Measurements from ENCODE around the gene ADGRG6.
"Not testable (repeated sequence)": the region's sequence is repeated elsewhere in the genome, so short reads cannot be mapped to it uniquely, and the experiment has no call there.

ADGRG6 gene

DNA sequence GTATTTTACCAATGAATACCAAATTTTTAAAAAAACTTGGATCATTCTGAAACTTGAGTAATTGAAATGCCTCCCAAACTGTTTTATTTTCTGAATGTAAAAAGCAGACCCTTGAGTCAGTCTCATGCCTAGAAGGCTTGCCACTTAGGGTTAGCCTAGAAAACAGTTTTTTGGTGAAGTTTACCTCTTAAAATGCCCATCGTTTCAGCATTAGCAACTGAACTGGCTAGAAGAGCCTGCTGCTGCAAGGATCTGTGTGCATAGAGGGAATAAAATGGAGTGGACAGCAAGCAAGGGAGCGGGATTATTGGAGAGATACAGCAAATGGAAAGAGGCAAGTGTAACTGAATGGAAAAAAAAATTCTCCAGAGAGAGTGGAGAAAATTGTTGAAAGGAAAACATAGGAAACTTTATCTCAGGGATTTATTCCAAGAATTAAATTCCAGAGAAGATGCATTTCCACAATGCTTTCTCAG, 40.1 kb downstream of the ADGRG6 start:
- no peak for FAIRE-seq
- TF ChIP-seq, protein P1, sequence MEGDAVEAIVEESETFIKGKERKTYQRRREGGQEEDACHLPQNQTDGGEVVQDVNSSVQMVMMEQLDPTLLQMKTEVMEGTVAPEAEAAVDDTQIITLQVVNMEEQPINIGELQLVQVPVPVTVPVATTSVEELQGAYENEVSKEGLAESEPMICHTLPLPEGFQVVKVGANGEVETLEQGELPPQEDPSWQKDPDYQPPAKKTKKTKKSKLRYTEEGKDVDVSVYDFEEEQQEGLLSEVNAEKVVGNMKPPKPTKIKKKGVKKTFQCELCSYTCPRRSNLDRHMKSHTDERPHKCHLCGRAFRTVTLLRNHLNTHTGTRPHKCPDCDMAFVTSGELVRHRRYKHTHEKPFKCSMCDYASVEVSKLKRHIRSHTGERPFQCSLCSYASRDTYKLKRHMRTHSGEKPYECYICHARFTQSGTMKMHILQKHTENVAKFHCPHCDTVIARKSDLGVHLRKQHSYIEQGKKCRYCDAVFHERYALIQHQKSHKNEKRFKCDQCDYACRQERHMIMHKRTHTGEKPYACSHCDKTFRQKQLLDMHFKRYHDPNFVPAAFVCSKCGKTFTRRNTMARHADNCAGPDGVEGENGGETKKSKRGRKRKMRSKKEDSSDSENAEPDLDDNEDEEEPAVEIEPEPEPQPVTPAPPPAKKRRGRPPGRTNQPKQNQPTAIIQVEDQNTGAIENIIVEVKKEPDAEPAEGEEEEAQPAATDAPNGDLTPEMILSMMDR (IDR thresholded peaks at IDR 0.05; ENCODE audit: insufficient read depth, missing control alignments) = no peak
- no peak for DNase-seq (ENCODE audit: insufficient read length, low spot score)

DNA sequence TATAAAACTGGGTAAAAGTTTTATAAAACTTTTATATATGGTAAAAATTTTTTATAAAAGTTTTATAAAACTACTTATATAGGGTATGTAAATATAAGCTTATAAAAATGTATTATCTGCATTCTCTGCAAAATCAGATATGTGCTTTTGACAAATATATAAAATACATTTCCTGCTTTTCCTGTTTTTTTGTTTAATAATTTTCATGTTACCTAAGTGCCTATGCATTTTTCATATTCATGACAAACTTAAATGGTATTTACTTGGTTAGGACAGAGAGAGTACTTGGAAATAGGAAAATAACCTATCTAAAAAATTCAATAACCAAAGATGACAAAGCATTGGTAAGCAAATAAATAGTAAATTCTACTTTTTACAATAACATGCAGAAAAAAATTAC, 41.2 kb downstream of the ADGRG6 start:
- FAIRE-seq (no peak), DNase-seq (ENCODE audit: insufficient read length, low spot score) (no peak)
- TF ChIP-seq, protein P1 (IDR thresholded peaks at IDR 0.05; ENCODE audit: insufficient read depth, missing control alignments) = no peak

DNA sequence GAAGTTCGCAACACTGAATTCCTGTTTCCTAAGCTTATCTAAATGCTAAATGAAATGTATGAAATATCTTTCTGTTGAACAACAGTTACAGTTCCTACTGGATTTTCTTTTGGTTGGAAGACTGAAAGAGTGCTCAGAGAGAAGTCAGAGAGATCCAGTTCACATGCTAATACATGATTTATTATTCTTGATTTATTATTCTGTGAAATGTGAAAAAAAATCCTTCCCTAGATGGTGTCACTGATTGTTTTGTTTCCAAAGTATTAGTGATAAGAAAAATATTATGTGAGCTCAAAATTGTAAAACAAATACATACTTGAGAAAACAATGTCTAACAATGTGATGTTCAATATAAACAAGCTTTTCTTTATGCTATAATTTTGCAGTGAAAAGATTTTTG, 42.1 kb downstream of the ADGRG6 start:
- DNase-seq (ENCODE audit: insufficient read length, low spot score) (no peak), FAIRE-seq (no peak)
- TF ChIP-seq, protein P1 (IDR thresholded peaks at IDR 0.05; ENCODE audit: insufficient read depth, missing control alignments) = no peak

DNA sequence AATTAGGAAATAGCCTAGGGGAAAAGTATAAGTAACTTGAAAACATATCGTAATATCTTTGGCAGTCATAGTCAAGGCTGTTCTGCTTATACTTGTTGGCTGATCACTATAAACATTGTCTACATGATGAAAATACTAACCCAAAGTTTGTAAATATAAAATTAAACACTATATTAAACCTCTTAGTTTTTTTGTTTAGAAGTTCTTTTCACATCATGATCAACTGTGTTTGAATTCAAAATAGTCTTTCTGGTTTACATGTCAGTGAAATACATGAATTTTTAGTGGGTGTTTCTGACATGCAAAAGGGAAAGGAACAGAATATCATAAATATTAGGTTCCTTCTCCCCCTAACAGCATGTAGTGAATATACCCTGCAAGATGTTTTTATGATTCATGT, 43.5 kb downstream of the ADGRG6 start:
- TF ChIP-seq, protein P1 (IDR thresholded peaks at IDR 0.05; ENCODE audit: insufficient read depth, missing control alignments) = no peak
- FAIRE-seq (no peak), DNase-seq (ENCODE audit: insufficient read length, low spot score) (no peak)

DNA sequence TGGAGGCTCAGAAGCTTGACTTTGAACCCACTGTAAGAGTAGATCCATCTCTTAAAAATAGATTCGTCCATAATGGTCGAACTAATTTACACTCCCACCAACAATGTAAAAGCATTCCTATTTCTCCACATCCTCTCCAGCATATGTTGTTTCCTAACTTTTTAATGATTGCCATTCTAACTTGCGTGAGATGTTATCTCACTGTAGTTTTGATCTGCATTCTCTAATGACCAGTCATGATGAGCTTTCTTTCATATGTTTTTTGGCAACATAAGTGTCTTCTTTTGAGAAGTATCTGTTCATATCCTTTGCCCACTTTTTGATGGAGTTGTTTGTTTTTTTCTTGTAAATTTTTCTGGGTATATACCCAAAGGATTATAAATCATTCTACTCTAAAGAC, 44.4 kb downstream of the ADGRG6 start:
- DNase-seq (ENCODE audit: insufficient read length, low spot score); FAIRE-seq: not testable (repeated sequence)

DNA sequence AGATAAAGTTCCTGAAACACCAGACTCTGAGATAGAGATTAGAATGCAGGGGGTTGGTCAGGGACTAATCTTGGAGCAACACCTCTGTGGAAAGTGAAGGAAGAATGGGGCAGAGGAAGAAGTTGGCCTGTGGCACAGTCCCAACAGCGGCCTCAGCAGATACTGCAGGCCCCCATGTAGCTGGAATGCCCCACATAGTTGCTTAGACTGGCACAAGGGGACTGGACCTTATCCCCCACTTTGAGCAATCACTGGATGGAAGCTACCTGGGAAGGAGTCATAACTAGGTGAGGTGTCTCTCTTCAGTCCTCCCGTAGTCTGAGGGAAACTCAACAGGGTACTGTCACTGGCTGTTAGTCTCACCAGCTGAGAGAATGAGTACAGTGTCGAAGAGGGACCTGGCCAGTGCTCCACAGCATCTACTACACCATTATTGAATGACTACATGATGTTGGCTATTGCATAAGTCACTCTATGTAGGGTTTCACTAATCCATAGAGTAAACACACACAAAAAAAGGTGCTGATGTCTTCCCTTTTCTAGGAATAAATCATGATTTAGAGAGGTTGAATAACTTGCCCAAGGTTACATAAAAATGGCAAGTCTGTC, 47.5 kb downstream of the ADGRG6 start:
- TF ChIP-seq, protein P1 (IDR thresholded peaks at IDR 0.05; ENCODE audit: insufficient read depth, missing control alignments) = no peak
- no peak for FAIRE-seq
- no peak for DNase-seq (ENCODE audit: insufficient read length, low spot score)

DNA sequence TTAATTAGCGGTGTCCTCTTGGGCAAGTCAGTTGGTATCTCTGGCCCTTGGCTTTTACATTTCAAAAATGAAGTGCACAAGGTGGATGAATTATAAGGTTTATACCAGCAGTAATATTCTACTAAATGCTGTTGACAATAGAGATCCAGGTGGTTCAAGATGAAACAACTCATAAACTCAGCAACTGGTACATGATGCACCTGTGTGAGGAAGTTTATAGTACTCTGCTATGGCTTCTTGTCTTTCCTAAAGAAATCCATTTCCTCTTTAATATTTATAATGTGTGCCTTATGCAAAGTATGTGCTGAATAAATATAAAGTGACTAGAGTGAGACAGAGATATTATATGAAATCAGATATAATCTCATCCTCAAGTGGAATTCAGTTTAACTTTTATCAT, 48.5 kb downstream of the ADGRG6 start:
- no peak for FAIRE-seq
- DNase-seq (ENCODE audit: insufficient read length, low spot score) = no peak
- TF ChIP-seq, protein P1 (IDR thresholded peaks at IDR 0.05; ENCODE audit: insufficient read depth, missing control alignments) = no peak

DNA sequence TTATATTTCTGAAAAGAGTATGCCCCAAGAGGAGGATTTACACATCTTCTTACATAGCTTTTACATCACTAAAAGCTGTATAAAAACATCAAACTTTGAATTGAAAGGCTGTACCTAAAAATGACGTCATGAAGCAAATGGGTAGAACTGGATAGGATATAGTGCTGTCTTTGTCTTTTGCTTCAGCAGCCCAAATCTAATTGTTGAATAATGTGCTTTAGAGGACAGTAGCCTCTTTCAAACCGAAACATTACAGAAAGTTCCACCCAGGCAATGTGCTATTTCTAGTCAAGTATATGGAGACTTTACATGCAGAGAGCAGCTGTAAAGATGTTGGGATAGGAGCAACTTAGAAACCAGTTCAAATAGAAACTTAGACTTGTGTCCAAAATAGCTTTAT, 51.9 kb downstream of the ADGRG6 start:
- DNase-seq (ENCODE audit: insufficient read length, low spot score) = no peak
- FAIRE-seq = no peak
- TF ChIP-seq, protein P1 (IDR thresholded peaks at IDR 0.05; ENCODE audit: insufficient read depth, missing control alignments) = no peak

All from D721Med (cell line).